Neural progenitor cell (in vitro differentiated cells): Measurements from ENCODE around the gene TRMT1L. TPM values are rescaled to one million over a fixed set of nuclear protein-coding genes. Genes with fewer than 3 reads are reported as not detected.

Experiments used
- DNase-seq: peaks from one replicate; pipeline ENCODE4 v3.0.0-alpha.2; 2016; ENCODE audit warnings: low spot score
- H2AFZ ChIP-seq: fragments of 200-600 bp; sonication (generic); replicated peaks from 2 replicates; pipeline ENCODE4 v1.6.1; 2016; ENCODE audit warnings: antibody characterized with exemption
- H3F3A ChIP-seq: fragments of 200-600 bp; sonication (generic); 2 replicates; pipeline ENCODE4 v1.6.1; 2016; ENCODE audit warnings: antibody characterized with exemption, low read depth
- H3K27ac ChIP-seq: fragments of 200-600 bp; sonication (generic); 2 replicates; pipeline ENCODE4 v1.5.1; 2016; ENCODE audit warnings: mild to moderate bottlenecking
- H3K27me3 ChIP-seq: fragments of 200-600 bp; sonication (generic); 2 replicates; pipeline ENCODE4 v1.6.1; 2016; ENCODE audit warnings: mild to moderate bottlenecking, moderate library complexity
- H3K36me3 ChIP-seq: fragments of 200-600 bp; sonication (generic); 2 replicates; pipeline ENCODE4 v1.5.1; 2016
- H3K4me1 ChIP-seq: fragments of 200-600 bp; sonication (generic); 2 replicates; pipeline ENCODE4 v1.6.1; 2016; ENCODE audit warnings: mixed run types
- H3K4me2 ChIP-seq: fragments of 200-600 bp; sonication (generic); 2 replicates; pipeline ENCODE4 v1.6.1; 2016
- H3K4me3 ChIP-seq: fragments of 200-600 bp; sonication (generic); 2 replicates; pipeline ENCODE4 v1.5.1; 2016
- H3K79me2 ChIP-seq: fragments of 200-600 bp; sonication (generic); 2 replicates; pipeline ENCODE4 v1.6.1; 2016; ENCODE audit warnings: low read depth
- H3K9ac ChIP-seq: fragments of 200-600 bp; sonication (generic); 2 replicates; pipeline ENCODE4 v1.6.1; 2016
- H3K9me3 ChIP-seq: fragments of 200-600 bp; sonication (generic); 2 replicates; pipeline ENCODE4 v1.5.1; 2016; ENCODE audit warnings: low read depth
- H4K20me1 ChIP-seq: fragments of 200-600 bp; sonication (generic); 2 replicates; pipeline ENCODE4 v1.6.1; 2016; ENCODE audit warnings: low read depth
- H3K27ac Mint-ChIP-seq: 3 replicates; pipeline ENCODE4 v1.8.0; 2021; ENCODE audit warnings: mixed read lengths
- H3K27me3 Mint-ChIP-seq: 2 replicates; pipeline ENCODE4 v1.8.0; 2022; ENCODE audit warnings: low read depth, mild to moderate bottlenecking, inconsistent platforms, moderate library complexity, mixed read lengths; ENCODE audit not compliant: insufficient read depth
- H3K36me3 Mint-ChIP-seq: 3 replicates; pipeline ENCODE4 v1.8.0; 2021; ENCODE audit warnings: mixed read lengths
- H3K4me1 Mint-ChIP-seq: 3 replicates; pipeline ENCODE4 v1.8.0; 2021; ENCODE audit warnings: mixed read lengths
- H3K4me3 Mint-ChIP-seq: 3 replicates; pipeline ENCODE4 v1.8.0; 2021; ENCODE audit warnings: mild to moderate bottlenecking, moderate library complexity, mixed read lengths
- H3K9me3 Mint-ChIP-seq: 3 replicates; pipeline ENCODE4 v1.8.0; 2020; ENCODE audit warnings: mixed read lengths
- CTCF ChIP-seq: fragments of 200-600 bp; sonication (generic); IDR thresholded peaks from 2 replicates; pipeline ENCODE4 v1.5.1; 2017; ENCODE audit warnings: antibody characterized with exemption, mild to moderate bottlenecking
- EZH2 ChIP-seq: fragments of 200-600 bp; sonication (generic); IDR thresholded peaks from 2 replicates; pipeline ENCODE4 v1.6.1; 2017; ENCODE audit warnings: antibody characterized with exemption, mild to moderate bottlenecking, moderate library complexity
- EZH2phosphoT487 ChIP-seq: fragments of 200-600 bp; sonication (generic); IDR thresholded peaks from 2 replicates; pipeline ENCODE4 v1.6.1; 2017; ENCODE audit warnings: antibody characterized with exemption
- total RNA-seq: library from RNA; depleted of rRNA; stranded (reverse); fragments of >200 nt; gene quantifications from 2 replicates; pipeline ENCODE4 v1.2.3, GENCODE V29; 2015; ENCODE audit warnings: low replicate concordance

TRMT1L gene
- total RNA-seq, 1 donor from 2014 or later: 58.9 TPM

DNA sequence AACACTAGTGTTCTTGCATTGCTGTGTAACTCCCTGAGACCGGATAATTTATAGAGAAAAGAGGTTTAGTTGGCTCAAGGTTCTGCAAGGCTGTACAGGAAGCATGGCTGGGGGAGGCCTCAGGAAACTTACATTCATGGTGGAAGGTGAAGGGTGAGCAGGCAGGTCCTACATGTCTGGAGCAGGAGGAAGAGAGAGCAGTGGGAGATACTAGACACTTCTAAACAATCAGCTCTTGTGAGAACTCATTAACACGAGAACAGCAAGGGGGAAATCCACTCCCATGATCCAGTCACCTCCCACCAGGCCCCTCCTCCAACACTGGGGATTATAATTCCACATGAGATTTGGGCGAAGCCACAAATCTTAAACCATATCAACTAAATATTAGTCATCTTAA lies 81.3 kb downstream of the TRMT1L start:
- no peaks in the 10 kb centered on the region for H3K27me3 ChIP-seq
- H3K79me2 ChIP-seq: peaks cover 100% of the 10 kb centered on the region
- no peaks in the 10 kb centered on the region for H3F3A ChIP-seq
- H3K36me3 ChIP-seq: no peaks in the 10 kb centered on the region
- H4K20me1 ChIP-seq: peaks cover 11% of the 10 kb centered on the region
- Mint-ChIP-seq H3K36me3 (peaks cover 54% of the 10 kb centered on the region), H3K27ac (no peak overlapping the region), H3K9me3 (peaks cover 67% of the 10 kb centered on the region), H3K4me1 (no peaks in the 10 kb centered on the region), H3K27me3 (no peaks in the 10 kb centered on the region), H3K4me3 (no peak overlapping the region)
- H3K27ac ChIP-seq: no peak overlapping the region
- H3K4me2 ChIP-seq: no peak overlapping the region
- H3K4me1 ChIP-seq: no peaks in the 10 kb centered on the region
- H3K9ac ChIP-seq: no peak overlapping the region
- H2AFZ ChIP-seq: no peak overlapping the region
- no peak overlapping the region for H3K4me3 ChIP-seq
- TF ChIP-seq CTCF (no peak), EZH2phosphoT487 (no peak), EZH2 (no peak)
- H3K9me3 ChIP-seq: no peaks in the 10 kb centered on the region
- DNase-seq: no peak

- peaks cover 66% of the 10 kb centered on the region for H3K9me3 Mint-ChIP-seq
- TF ChIP-seq EZH2 (no peak), EZH2phosphoT487 (no peak), CTCF (no peak)
- no peaks in the 10 kb centered on the region for H3K27me3 Mint-ChIP-seq
- Histone ChIP-seq H3K4me2 (no peak overlapping the region), H3K4me1 (no peaks in the 10 kb centered on the region), H3K9me3 (no peaks in the 10 kb centered on the region), H3K27me3 (no peaks in the 10 kb centered on the region), H2AFZ (no peak overlapping the region), H3K36me3 (no peaks in the 10 kb centered on the region), H3K4me3 (no peak overlapping the region), H3K9ac (no peak overlapping the region), H3K27ac (no peak overlapping the region), H3K79me2 (peaks cover 100% of the 10 kb centered on the region), H4K20me1 (peaks cover 11% of the 10 kb centered on the region), H3F3A (no peaks in the 10 kb centered on the region)
- H3K36me3 Mint-ChIP-seq: peaks cover 53% of the 10 kb centered on the region
- DNase-seq: no peak
- H3K27ac Mint-ChIP-seq: no peak overlapping the region
- no peak overlapping the region for H3K4me3 Mint-ChIP-seq
- H3K4me1 Mint-ChIP-seq: no peaks in the 10 kb centered on the region
These were observed 82.4 kb downstream of the TRMT1L start for GRCh38 chr1:185074307-185074706.

DNA sequence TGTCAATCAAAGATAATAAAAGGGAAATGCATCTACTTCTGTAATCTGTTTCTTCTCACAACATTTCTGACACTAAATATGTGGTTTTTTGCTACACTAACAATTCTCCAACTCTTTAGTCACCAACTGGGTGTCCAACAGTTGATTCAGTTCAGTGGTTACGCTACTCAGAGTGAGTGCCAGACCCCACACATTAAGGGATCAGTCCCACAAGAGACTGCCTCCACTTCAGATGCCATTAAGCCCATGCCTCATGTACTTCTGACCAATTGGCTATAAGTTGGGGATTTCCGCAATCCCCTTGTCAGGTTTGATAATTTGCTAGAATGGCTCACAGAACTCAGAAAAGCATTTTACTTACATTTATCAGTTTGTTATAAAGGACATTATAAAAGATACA lies 83.0 kb downstream of the TRMT1L start:
- DNase-seq: no peak
- Histone ChIP-seq H3K9ac (no peak overlapping the region), H3K36me3 (no peaks in the 10 kb centered on the region), H3K9me3 (no peaks in the 10 kb centered on the region), H3K27me3 (no peaks in the 10 kb centered on the region), H3K4me3 (no peak overlapping the region), H4K20me1 (peaks cover 16% of the 10 kb centered on the region), H3K27ac (no peak overlapping the region), H3F3A (no peaks in the 10 kb centered on the region), H3K4me2 (no peak overlapping the region), H3K4me1 (no peaks in the 10 kb centered on the region), H2AFZ (no peak overlapping the region), H3K79me2 (peaks cover 100% of the 10 kb centered on the region)
- TF ChIP-seq EZH2 (no peak), EZH2phosphoT487 (no peak), CTCF (no peak)
- Mint-ChIP-seq H3K4me1 (no peaks in the 10 kb centered on the region), H3K36me3 (peaks cover 56% of the 10 kb centered on the region), H3K4me3 (no peak overlapping the region), H3K27ac (no peak overlapping the region), H3K9me3 (peaks cover 63% of the 10 kb centered on the region), H3K27me3 (no peaks in the 10 kb centered on the region)
